NCI-H69 (cell line): ENCODE results near the gene CNTNAP2.

Experiments
- DNase-seq: peaks from one replicate; lab custom pipeline; 2025; lab: John Stamatoyannopoulos, UW

The CNTNAP2 gene

DNA sequence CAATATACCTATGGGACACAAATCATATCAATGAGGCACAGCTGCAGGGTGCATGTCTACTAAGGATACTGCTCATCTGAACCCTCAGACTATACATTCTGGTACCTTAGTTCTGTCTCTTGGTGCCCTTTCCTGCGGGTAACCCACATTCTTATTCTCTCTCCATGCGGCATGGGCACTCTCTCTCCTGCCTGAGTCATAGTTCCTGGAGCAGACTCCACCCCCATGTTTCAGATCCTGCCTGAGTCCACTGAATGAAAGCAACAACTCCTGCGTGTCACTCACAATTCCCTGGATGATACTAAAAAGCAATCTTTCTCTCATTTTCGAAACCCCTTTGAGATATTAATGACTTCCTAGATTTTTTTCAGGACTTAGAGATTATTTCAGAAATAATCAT lies 1820.8 kb downstream of the CNTNAP2 start:
- peak; percentile 15 for DNase-seq

DNA sequence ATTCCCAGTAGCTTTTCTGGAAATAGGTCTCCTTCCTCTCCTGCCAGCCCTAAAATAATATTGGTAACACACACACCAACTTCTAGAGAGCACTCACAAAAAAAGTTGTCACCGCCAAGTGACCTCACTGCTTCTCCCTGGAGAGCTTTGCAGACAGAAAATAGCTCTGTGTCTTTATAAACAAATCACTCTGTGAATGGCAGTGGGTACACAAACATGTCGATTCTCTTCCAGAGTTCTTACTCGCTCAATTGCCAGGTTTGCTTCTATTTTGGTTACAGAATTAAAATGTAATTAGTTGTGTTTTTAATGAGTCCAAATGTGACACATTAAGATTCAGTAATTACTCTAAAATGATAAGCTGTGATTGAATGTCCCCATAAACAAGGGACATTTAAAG lies 1824.8 kb downstream of the CNTNAP2 start:
- peak; percentile 83 for DNase-seq

DNA sequence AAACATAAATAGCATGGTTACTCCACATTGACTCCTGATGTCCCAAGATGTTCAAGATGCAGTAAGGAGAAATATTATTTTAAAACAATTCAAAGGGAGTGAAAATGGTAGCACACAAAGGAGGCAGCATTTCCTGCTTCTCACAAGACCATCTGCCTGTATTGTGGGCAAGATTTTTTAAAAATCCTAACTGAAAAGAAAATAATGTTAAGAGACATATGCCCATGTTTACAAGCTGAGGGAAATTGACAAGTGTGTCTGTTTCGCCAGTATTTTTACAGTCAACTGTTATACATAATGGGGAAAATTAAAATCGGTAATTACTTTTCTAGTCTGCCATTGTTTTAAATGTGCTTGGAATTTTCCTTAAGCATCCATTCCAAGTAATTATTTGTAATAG lies 1827.7 kb downstream of the CNTNAP2 start:
- DNase-seq: peak; percentile 51

DNA sequence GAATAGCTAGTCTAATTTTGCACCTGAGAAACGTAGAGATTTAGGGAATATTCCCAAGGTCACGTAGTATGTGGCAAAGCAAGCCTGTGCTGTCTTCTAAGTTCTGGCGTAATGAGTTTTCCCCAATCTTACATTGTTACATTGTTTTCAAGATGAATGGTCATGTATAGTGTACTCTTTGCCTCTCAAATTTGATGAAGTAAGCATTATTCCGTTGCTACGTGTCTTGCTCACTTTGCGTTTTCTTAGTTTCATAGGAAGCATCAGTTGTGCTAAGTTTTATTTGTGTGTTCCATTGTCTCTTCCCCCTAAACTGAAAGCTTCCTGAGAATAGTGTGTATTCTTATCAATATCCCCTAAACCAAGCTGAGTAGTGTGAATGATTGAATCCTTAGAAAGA lies 1836.3 kb downstream of the CNTNAP2 start:
- DNase-seq: no peak

DNA sequence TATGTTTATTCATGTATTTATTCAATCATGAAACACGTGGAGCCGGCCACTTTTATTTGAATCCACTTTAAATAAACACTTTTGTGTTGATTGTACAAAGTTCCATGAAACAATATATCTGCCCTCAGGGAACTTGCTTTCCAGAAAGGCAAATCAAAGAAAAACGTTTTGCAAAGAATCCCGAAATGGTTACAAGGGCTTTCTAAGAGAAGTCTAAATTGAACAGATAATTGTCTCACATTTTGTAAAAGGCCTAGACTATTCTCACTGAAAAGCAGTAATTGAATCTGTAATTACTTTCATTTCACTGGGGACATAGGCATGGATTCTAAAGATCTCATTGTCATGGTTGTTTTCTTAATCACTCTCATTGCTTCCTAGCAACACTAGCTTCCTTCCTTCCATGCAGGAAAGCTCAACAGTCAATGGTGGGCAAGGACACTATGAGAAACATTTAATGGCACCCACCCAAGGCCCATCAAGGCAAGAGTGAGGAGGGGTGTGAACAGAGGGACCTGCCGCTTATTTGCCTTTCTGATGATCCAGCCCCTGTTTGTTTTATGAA lies 1851.5 kb downstream of the CNTNAP2 start:
- peak; percentile 52 for DNase-seq

DNA sequence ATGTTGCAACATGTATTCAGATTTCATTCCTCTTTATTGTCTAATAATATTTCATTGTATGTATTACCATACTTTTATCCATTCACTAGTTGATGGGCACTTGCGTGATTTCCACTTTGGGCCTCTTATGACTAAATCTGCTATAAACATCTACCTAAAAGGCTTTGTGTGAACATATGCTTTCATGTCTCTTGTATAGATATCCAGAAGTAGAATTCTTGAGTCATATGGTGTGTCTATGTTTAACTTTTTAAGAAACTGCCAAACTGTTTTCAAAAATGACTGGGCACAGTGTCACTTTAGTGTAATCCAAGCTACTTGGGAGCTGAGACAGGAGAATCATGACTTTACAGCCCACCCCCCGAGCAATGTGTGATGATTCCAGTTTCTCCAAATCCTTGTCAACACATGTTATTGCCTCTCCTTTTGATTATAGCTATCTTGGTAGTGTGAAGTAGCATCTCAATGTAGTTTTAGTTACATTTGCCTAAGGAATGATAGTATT lies 1855.1 kb downstream of the CNTNAP2 start:
- no peak for DNase-seq

DNA sequence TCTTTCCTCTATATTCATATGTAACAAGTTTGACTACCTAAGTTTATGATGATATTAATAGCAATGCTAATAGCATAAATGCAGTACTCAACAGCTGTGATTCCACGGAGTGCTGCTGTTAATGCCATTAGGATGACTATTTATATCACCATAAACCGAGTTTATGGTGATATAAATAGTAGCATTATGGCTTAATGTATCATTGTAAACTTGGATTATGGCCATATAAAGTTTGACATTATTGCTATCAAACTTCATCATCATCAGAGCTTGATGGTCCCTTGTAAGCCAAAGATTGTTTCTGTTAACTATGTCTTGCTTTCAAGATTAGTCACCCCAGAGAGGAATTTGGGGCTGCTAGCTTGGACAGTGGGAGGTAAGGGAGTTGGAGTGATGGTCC lies 1861.6 kb downstream of the CNTNAP2 start:
- no peak for DNase-seq

DNA sequence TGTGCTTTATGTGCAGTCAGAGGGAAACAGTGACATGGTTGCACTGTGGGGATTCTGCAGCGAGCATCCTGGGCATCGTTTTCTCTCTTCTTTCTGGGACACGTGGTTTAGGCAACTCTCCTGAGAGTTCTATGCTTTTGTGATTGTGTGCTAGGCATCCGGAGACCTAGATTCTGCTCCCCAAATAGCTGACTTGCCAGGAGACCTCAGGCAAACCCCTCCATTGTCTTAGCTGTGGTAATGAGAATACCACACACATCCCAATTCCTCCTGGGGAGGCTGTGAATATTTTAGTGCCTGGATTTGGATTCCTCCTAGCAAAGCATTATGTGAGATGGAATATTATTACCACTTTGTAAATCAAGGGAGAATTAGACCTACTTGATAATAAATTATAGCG lies 1862.0 kb downstream of the CNTNAP2 start:
- no peak for DNase-seq

DNA sequence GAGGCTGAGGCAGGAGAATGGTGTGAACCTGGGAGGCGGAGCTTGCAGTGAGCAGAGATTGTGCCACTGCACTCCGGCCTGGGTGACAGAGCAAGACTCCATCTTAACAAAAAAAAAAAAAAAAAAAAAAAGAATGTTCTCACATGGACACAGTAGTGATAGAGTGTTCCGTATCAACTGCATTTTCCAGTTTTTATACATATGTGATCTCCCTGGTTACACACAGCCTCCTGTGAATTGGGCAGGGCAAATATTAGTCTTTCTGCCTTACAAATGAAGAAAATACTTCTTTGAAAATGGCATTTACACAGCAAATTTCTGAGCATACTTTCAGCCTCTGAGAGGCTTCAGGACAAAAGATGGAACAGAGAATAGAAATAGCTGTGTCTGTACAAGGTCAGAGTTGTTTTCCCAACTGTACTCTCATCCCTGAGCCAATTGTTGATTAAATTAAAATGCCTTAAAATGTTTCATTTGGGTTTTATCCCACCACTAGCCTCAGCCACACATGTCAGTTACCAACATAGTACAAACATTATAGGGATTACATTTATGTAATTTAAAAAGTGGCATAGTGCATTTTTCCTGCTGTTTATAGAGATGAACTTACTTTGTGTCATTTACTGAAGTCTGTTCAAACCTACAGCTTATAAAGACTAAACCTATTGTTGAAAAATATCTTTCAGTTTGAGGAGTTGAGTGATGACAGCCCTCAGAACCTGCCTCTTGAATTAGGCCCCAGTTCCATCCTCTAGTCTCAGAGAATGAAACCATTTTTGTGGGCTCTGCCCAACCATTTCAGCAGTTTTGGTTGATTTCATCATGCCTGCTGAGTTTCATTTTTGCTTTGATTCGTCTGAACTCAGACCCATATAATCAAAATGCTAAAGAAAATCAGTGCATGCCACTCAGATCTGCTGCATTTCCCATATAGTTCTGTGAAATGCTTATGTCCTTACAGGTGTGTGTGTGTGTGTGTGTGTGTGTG lies 1864.5 kb downstream of the CNTNAP2 start:
- DNase-seq: no peak

DNA sequence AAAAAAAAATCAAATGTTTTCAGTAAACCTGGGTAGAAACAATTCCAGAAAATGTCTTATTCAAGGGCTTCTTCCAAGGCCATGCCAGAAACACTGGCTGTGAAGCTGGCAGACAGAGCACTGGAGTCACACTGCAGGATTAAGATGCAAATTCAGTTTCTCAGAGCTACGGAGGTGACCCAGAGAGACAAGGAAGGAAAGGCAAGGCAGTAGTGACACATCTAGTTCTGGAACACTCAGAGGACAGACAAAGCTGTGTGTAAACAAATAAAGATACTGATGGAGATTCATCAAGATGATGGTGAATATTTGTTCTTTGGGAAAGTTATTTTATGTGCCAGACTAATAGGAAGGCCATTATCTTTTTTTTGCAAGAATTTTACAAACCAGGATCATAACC lies 1865.7 kb downstream of the CNTNAP2 start:
- no peak for DNase-seq

DNA sequence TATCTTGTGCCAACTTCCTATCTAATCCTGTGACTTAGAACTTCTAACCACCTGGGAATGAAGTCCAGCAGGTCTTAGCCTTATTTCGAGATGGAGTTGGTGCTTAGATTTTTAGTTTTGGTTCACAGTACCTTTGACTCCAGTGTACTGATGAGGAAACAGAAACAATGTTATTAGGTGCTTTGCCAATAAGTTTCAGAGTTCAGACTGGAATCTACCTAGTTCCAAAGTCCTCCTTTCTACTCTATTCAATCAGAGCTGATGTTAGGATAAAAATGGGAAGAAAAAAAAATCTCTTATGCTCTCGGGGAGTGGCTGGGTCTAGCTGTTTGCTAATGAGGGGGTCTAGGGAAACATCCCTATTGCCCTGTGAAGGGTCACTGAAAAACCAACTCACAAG lies 1867.7 kb downstream of the CNTNAP2 start:
- DNase-seq: no peak

DNA sequence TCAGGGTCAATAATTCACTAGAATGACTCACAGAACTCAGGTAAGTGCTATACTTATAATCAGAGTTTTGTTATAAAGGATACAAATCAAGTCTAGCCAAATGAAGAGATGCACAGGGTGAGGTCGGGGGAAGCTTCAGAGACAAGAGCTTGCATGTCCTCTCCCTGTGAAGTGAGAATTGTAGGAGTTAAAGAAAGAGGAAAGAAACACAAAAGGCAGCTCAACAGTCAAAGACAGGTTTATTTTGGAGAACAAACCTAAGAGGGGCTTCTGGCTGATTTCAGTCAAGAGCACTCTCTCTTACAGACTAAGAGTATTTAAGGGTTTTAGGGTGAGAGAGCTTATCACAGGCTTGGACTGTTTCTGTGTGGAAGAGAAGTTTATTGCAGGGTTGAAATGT lies 1873.5 kb downstream of the CNTNAP2 start:
- DNase-seq: no peak

DNA sequence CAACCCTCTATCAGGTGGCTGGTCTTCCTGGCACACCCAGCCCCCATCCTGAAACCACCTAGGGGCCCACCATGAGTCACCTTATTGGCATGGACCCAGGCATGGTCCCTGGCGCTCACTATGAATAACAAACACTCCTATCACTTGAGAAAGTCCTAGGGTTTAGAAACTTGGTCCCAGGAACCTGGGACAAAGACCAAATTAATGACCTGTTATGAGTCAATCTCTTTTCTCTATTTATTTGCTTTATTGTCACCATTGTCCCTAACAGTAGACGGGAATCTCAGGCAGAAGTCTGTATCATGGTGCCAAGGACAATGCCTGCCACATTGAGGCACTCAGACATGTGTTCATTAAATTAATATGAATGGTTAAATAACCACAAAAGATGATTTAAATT lies 1874.3 kb downstream of the CNTNAP2 start:
- peak; percentile 52 for DNase-seq

DNA sequence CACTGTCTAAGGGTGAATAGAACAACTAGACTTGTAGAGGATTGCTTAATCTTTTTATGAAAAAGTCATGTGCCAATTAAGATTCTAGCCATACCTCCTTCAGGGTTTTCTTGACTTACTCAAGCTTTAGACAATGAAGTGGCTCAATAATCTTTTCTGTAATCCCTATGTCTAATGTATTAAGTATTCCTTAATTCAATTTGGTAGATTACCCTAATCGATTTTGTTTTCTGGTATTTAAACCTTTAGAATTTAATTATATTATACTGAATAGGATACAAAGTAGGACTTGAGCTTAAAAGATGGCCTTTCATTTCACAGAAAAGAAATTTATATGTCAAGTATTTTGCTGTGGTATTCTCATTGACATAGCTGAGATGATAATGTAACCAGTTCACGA lies 1876.1 kb downstream of the CNTNAP2 start:
- no peak for DNase-seq

DNA sequence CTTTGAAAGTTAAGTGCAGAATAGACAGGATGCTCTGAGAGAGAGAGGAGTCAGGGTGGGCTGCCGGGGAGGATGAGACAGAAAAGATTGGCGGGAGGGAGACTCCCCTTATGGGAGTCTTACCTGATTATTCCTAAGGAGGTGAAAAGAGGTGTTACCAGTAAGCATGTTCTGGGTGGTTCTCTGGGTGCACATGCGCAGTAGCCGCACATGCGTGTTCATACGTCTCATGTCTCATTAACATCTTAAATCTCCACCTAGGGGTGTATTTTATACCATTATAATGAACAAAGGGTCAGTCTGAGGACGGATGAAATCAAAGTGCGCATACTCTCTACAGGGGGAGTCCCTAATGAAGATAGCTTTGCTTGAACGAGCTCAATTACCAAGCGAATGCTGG lies 1881.0 kb downstream of the CNTNAP2 start:
- no peak for DNase-seq

DNA sequence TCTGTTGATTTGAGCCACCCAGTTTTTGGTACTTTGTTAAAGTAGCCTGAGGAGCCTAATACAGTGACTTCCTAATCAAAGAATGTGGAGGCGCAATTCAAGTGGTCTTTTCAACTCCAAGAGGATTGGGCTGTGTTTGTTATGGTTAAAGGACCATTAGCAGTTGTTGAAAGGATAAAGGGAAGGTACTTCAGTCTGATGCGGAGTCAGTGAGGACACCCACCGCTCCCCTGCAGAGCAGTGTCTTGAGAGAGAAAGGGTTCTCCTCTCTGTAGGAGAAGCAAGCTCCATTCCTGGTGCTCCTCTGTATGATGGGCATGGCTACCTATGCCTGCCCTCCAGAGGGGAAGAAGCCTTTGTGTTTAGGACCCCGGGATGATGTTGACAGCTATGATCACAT lies 1883.4 kb downstream of the CNTNAP2 start:
- DNase-seq: no peak

DNA sequence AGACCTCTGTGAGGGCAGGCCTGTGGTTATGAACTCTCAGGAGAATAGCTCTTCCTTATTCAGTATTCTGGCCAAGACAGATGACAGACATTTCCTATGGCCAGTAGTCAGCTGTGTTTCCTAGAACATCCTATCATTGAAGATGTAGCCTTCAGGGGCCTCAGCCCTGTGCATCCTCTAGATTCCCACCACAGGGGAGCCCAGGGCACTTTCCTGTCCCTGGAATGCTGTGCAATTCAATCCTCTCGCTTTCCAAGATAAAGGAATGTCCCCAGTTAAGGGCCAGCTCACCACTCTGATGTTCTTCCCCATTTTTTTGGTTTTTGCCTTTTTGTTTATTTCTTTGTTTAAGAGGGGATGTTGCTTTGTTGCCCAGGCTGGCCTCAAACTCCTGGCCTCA lies 1895.2 kb downstream of the CNTNAP2 start:
- DNase-seq: no peak

DNA sequence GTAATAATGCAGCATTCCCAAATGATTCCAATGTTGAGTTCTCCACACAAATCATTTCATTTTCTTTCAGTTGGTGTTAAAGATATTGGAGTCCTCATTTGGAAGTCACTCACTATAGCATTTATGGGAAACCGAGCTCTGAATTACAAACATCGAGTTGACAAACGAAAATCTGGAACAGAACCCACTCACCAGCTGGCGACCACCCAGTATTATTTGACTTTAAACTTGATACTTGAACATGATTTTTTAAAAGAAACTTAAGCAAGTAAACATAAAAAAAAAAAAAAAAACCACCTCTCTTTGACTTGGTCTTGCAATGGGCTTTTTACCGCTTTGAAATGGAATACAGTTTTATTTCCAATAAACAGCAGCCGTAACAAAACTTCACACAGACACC lies 1897.4 kb downstream of the CNTNAP2 start:
- peak; percentile 52 for DNase-seq

DNA sequence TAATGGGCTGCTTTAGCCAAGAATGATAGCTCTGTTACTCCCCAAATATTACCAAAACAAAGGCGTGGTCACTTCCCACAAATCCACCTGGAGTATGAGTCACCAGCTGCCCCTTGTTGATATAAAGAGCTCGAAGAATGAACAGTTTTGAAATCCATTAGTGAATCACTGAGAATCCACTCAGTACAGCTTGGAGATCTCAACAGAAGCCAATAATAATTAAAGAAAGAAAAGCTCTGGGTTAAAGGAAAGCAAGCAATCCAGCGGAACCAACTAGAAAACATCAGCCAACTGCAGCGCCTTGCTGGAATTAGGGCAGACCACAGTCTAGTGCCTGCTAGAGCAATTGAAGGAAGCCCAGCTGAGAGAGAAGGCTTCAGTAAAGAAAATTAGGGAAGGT lies 1897.9 kb downstream of the CNTNAP2 start:
- peak; percentile 93 for DNase-seq

DNA sequence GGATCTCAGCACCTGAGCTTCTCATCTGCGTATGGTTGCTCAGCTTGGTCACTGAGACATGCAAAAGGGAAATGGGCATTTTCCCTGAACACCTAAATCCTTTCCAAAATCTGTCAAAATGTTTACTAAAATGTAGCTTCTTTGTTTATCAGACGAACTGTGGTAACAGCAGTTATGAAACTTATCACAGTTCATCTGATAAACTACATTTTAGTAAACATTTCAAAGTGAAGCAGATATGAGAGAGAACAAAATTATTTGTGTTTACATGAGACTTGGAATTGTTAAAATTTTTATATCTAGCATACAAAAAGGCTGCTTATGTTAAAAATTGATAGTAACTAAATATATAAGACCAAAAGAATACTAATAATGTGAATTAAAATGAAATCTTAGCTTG lies 1900.5 kb downstream of the CNTNAP2 start:
- DNase-seq: no peak

DNA sequence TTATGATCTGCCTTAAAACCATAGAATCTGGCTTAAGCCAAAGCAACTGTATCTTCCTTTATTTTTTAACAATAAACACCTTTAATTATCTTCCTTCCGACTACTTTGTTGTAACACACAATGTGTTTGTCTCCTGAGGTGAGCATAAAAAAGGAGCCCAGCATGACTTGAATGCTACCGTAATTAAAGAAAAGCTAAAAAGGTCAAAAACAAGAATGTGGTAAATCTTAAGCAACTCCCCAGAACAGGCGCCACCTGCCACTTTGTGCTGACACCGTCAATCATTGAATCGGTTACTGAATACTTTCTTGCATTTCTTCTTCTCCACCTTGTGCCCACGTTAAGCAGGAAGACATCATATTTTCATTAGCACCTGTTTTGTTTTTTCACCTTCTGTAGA lies 1904.1 kb downstream of the CNTNAP2 start:
- peak; percentile 25 for DNase-seq

DNA sequence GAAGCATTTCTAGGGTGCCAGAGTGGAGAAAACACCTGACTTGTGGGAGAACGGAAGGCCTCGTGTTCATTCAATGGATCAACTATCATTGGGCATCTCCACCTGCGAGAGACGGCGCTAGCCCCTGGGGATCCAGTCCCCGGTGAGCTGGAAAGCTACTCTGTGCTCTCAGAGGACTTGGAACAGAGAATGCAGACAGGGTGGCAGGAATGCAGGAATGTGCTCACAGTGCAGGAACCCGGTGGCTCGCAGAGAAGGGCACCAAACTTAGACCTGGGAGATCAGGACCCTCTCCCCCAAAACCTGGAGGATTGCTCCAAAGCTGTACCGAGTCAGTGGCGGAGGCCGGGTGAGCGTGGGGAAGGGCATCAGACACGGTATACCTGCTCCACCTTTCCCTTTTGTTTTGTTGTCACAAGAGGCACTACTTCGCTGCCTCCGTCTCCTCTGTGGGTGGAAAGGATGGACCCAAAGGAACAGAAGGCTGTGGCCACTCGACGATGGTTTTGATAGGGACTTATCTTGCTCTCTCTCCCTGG lies 1905.0 kb downstream of the CNTNAP2 start:
- no peak for DNase-seq

DNA sequence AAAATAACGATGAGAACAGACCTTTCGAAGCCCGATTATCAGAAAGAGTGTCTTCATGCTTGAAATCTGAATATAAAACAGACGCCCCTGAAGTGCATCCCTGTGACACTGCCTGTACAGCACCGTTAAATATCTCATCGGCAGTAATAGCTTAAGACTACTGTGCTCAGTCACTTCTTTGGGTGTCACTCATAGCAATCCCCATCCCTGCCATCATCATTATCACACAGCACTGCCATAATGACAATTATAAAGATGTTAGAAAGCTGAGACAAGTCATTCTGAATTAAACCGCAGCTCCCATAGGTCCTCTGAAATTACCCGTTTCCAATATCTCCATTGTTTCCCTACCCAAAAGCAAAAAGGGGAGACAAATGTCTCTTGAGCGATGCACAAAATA lies 1906.2 kb downstream of the CNTNAP2 start:
- DNase-seq: no peak
